ENCODE results near the gene RPUSD3.
"Not testable (repeated sequence)": the region's sequence is repeated elsewhere in the genome, so short reads cannot be mapped to it uniquely, and the experiment has no call there.

The RPUSD3 gene

DNA sequence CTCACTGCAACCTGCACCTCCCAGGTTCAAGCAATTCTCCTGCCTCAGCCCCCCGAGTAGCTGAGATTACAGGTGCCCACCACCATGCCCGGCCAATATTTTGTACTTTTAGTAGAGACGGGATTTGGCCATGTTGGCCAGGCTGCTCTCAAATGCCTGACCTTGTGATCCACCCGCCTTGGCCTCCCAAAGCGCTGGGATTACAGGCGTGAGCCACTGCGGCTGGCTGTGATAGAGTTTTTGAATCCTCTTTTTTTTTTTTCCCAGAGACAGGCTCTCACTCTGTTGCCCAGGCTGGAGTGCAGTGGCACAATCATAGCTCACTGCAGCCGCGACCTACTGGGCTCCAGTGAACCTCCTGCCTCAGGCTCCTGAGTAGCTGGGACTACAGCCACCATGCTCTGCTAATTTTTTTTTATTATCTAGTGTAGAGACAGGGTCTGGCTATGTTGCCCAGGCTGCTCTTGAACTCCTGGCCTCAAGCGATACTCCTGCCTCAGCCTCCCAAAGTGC is 21.4 kb upstream of the RPUSD3 start:
- not testable (repeated sequence) for DNase-seq

DNA sequence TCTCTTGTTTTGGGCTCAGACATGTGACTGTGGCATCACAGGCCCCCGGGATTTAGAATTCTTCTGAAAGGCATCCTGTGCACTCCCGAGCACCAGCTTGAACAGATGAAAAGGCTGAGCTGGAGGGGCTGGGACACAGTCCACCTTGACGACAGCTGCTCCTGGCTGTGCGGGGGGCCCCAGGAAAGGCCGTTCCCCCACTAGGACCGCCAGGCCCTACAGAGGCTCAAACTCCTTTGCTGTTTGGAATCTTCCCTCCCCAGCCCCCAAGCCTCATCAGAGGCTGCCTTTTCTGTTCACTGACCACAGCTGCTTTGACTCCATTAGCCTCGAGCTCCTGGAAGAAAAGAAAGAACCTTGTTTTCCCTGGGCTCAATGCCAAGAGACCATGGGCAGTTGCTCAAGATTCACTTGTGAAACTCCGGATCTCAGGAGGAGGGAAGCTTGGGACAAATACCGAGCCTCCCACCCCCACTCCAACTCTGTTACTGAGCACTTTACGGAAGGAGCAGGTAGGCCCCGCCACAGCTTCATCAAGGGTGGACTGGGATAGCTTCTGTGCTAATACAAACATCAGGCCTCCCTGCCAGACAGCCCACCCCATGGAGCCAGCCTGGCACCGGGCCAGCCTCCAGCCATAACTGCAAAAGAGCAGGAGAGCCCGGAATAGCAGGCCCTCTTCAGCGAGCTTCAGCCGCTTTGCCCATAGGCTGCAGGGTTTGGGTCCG is 20.6 kb upstream of the RPUSD3 start:
- peak; percentile 75 for DNase-seq

DNA sequence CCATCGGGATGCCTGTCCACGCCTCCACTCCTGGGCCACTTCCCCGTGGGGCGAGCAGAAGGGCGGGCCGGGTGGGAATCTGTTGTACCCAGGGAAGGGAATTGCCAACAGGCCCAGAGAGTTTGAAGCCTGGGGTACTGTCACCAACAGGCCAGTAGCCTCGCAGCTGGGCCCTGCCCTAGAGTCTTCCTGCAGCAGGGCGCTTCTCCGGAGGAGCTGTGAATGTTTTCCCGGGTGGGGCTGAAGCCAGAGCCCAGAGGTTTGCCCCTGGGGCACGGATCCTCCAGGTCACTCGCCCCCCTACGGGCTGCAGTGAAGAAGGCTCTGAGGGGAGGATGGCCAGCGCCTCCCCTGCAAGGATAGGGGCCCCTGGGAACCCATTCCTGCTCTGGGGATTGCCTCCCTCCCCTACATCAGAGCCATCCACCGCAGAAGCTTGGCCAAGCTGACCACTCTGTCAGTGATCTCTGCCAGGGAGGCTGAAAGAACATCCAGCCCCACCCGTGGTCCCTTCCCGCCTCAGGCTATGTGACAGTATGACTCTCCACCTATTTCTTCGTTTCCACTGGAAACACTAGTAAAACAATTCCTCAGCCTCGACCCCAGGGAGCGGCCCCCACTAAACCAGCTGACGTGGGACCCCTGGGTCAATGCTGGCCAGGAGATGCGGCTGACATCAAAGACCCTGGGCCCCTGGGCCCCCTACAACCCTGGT is 19.4 kb upstream of the RPUSD3 start:
- no peak for DNase-seq

DNA sequence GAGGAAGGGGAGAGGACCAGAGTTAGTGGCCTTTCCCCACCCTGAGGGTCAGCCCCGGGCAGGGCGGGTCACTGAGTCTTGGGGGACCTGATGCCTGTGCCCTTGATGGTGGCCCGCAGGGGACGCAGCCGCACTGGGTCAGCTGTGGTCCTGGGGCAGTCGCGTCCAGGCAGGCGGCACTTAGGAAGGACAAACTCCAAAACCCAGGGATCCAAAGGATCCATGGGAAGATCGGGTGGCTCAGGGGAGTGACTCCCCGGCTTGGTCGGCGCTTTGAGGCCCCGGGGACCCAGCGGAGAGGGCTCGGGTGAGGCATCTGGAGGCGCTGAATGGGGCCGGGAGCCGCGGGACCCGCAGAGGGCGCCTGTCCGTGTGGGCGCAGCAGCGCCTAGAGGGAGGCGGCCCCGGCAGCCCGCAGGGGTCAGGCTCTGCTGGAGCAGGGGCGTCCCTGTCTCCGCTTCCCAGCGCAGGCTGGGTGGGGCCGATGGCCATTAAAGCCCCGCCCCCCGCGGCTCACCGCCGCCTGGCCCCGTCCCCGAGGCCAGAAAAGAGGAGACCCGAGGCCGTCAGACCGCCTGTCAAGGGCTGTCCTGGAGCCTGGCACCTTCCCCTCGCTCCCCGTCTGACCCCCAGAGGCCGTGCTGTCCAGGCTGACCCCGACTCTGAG is 18.7 kb upstream of the RPUSD3 start:
- peak; percentile 60 for DNase-seq

DNA sequence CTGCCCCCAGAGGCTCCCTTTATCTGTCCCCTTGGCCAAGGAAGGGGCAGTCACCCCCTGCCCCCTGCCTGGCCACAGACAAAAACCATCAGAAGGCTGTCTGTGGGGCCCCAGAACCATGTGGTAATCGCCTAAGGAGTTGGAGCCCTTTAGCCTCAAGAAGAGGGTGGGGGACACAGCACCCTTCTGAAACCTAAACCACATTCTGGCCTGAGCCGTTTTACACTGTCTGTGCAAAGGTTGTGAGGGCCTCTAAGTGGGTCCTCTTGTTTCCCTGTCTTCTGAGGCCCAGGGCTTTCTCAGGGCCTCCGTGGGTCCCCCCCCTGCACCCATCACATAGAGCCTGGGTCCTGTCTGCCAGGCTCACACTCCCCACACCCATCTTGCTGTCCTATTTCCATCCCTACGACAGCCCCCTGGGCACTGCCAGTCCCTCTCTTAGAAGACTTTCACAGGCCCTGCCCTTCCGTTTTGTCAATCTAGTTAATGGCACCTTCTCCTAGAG is 17.9 kb upstream of the RPUSD3 start:
- DNase-seq: no peak

DNA sequence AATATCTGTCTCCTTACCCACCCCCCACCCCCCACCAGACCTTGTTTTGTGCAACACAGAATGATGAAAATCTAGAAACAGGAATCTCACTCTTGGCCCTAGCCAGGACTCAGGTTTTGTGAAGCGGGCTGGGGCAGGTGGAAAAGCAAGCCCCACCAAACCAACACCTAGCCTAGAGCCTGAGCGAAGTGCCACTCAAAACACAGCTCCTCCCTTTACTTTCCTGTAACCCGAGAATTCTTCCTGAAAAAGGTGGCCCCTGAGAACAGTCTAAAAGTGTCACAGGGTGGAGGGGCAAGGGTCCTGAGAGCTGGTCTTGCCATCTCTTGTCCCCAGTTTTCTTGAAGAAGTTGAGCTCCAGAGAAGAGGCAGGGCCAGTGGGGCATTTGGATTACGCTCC is 17.4 kb upstream of the RPUSD3 start:
- no peak for DNase-seq

DNA sequence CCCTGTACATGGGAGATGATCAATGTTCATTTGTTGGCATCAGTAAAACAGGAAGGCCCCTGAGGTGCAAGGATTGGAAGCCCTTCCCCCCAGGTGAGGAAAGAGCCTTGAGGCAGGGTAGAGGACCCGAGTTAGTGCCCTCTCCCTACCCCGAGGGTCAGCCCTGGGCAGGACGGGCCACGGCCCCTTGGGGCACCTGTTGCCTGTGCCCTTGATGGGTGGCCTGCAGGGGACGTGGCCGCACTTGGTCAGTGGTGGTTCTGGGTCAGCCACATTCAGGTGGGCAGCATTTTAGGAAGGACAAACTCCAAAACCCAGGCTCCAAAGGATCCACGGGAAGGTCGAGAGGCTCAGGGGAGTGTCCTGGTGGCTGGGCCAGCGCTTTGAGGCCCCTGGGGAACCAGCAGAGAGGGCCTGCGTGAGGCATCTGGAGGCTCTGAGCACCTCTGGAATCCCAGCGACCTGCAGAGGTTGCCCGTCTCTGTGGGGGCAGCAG is 15.8 kb upstream of the RPUSD3 start:
- no peak for DNase-seq

DNA sequence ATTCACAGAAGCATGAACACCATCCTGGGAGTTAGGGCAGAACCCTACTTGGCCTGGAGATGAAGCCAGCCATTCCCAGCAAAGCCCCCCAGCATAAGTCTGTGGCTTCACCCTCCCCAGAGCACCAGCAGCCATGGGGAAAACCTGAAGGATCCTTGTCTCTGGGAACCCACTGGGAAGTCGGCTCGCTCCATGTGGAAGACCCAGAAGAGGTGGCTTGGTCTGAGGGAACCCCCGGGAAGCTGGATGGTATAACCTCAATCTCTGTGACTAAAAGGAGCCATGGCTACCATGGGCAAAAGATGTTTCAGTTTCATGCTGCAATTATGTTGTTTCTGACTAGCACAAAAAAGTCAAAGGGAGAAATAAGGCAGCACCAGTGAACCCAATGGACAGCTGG is 11.8 kb upstream of the RPUSD3 start:
- no peak for DNase-seq

DNA sequence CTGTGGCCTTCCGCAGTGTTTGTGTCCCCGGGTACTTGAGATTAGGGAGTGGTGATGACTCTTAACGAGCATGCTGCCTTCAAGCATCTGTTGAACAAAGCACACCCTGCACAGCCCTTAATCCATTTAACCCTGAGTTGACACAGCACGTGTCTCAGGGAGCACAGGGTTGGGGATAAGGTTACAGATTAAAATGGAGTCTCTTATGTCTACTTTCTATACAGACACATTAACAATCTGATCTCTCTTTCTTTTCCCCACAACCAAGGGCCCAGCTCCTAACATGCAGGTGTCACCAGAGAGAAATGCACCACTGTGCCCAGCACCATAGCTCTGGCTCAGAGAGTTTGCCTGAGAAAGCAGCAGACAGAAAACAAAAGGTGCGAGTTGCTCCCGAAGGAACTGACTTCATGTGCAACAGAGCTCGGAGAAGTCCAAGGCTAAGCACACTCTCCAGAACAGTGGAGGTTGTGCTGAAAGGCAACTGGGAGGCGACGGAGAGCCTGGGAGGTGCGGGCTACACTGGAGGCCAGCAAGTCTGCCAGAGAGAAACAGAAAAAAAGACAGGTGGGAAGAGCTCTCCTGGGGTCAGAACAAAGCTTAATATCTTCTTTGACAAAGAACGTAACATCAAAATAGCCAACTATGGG is 10.6 kb upstream of the RPUSD3 start:
- not testable (repeated sequence) for DNase-seq

DNA sequence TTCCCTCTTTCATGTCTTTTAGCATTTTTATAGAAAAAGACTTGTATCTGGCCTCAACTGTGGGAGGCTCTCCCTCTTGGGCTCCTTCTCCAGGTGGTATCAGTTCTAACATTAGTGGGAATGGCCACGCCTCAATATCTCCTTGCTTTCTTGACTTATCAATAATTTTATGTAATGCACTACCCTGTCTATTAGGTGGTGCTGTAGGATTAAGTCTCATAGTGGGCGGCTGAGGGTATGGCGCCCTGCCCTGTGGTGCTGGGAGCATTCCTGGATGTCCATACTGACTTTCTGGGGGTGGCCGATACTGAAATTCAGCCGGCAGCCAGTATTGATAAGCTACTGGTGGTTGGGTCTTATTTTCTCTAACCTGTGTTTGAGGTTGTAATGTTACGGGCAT is 8.7 kb upstream of the RPUSD3 start:
- DNase-seq: no peak

DNA sequence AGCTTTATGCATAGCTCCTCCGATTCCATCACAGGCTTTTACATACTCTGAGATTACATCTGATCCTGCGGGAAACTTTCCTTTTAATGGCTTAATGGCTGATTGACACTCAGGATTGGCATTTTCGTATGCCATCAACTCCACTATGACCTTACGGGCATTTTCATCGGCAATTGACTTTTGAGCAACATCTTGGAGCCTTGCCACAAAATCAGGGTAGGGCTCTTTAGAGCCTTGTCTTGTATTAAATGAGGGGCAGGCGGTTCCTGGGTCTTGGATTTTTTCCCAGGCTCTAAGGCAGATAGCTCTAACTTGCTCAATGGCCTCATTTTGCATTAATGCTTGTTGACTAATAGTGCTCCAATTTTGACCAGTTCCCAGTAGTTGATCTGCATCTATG is 8.1 kb upstream of the RPUSD3 start:
- not testable (repeated sequence) for DNase-seq

DNA sequence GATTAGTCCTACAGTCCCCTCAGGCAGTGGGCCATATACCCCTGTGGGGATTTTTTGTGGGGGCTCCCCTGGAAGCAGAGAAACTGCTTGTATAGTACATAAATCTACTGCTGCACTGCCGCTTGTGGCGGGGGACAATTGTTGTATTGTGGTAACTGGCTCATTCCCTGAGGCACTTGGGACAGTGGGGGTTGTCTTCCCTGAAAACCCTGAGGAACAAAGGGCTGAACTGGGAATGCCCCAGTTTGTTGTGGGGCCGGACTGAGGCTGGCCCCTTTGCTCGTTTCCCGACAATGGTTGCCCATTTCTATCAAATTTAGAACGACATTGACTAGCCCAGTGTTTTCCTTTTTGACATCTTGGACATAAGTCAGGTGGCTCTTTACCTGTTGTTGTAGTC is 7.6 kb upstream of the RPUSD3 start:
- DNase-seq: not testable (repeated sequence)

DNA sequence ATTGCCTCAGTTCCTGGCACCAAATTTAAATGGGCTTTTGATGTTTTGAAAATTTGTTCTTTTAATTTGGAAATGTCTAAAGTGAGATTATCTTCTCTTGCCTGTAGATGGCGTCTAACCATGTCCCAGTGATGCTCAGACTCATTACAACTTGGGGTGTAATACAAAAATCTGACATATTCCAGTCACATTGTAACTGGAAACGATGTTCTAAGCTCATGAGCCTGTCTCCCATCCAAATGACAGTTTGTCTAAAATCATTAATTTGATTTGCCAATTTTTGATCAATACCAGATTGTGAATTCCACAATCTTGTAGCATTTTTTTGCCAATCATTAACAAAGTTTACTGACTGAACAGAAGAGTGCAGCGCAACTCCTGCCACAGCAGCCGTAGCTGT is 5.1 kb upstream of the RPUSD3 start:
- peak; percentile 29 for DNase-seq

DNA sequence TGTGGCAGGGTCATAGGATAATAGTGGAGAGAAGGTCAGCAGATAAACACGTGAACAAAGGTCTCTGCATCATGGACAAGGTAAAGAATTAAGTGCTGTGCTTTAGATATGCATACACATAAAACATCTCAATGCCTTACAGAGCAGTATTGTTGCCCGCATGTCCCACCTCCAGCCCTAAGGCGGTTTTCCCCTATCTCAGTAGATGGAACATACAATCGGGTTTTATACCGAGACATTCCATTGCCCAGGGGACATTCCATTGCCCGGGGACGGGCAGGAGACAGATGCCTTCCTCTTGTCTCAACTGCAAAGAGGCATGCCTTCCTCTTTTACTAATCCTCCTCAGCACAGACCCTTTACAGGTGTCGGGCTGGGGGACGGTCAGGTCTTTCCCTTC is 4.1 kb upstream of the RPUSD3 start:
- DNase-seq: not testable (repeated sequence)

DNA sequence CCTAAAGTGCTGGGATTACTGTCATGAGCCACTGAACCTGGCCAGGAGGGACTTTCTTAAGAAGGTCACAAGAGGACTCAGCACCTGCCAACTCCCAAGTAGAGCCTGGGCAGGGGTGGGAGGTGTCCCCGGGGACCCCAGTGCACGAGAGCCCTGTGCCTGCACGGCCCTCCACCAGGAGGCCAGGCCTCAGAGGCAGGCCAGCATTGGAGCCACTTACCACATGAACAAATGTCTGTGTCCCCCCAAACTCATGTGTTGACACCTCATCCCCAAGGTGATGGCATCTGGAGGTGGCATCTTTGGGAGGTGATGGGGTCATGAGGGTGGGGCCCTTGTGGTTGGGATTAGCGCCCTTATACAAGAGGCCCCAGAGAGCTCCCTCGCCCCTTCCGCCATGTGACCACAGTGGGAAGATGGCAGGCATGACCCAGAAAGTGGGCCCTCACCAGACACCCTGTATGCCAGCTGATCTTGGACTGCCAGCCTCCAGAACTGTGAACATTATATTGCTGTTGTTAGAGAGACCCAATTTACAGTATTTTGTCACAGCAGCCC is 3.2 kb upstream of the RPUSD3 start:
- no peak for DNase-seq

DNA sequence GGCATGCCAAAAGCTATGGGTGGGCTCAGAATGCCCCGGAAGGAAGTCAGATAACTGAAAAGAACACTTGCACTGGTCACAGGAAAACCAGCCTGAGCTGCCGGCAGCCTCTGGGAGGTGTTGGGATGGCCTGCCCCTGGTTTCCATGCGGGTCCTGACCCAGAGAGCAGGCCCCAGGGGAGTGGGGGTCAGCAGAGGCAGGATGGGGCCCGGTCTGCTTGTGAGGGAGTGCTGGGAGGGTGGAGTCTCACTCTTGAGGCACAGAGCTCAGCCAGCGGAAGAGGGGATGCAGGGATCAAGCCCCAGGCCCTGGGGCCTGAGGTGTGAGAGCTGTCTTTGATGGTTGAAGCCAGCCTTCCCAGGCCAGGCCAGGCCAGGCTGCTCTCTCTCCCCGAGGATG is 2.4 kb upstream of the RPUSD3 start:
- DNase-seq: no peak

DNA sequence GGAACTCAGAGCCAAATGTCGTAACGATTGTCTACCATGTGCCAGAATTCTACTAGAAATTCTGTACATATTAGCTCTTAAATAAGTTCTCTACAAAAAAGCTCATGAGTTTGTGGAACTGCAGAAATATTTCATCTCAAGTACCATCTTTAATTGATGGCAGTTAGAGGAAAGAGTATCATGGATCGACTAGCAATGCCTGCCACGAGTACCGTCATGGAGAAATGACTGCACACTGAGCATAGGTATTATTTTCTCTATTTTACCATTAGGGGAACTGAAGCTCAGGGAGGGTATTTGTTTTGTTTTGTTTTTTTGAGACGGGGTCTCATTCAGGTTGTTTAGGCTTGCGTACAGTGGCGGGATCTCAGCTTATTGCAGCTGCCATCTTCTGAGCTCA is 2.8 kb downstream of the RPUSD3 start:
- no peak for DNase-seq

DNA sequence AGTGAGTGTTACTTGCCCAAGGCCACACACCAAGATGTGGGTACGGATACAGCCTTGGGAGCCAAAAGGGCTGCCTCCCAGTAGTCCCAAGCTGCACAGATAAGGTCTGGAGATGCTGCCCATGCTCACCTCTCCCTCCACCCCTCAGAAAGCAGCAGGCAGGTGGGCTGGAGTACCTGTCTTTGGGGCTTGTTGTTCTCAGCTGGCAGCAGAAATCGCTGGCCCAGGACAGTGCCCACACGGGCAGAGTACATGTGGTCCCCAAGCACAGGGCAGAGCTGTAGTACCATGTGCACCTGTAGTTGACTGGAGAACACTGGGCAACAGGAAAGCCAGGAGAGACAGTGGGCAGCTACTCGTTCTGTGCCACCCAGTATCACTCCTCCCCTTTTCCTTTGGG is 5.0 kb downstream of the RPUSD3 start:
- no peak for DNase-seq

DNA sequence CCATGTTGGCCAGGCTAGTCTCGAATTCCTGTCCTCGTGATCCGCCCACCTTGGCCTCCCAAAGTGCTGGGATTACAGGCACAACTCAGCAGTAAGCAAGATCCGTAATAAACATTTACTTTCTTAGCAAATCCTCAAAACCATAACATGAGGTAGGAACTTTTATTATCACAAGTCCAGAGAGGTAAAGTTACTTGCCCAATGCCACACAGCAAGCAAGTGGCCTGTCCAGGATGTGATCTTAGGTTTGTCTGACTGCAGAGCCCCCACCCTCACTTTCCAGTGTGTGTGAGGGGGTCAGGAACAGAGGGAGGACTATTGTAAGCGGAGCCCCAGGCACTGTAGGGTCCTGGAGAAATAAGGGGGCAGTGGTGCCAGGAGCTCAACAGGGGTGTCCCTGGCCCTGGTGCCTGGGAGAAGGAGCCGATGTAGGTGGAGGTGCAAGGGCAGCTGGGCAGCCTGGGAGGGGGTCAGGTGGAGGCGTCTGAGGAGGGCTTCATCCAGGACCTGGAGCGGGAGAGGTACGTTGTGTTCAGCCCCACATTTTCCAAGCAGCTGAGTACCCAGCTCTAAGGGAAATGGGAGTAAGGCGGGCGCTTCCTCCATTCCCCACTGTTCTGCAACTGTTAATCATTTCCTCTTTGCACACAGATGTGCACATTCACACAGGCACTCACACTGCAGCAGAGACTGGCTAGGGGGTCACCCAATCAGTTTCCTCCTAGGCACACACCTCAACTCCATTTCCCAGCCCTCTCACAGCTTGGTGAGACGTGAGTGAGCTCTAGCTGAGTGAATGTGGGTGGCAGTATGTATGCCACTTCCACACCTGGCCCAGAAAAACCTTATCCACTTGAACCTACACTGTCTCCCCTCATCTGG is 5.9 kb downstream of the RPUSD3 start:
- DNase-seq: no peak

DNA sequence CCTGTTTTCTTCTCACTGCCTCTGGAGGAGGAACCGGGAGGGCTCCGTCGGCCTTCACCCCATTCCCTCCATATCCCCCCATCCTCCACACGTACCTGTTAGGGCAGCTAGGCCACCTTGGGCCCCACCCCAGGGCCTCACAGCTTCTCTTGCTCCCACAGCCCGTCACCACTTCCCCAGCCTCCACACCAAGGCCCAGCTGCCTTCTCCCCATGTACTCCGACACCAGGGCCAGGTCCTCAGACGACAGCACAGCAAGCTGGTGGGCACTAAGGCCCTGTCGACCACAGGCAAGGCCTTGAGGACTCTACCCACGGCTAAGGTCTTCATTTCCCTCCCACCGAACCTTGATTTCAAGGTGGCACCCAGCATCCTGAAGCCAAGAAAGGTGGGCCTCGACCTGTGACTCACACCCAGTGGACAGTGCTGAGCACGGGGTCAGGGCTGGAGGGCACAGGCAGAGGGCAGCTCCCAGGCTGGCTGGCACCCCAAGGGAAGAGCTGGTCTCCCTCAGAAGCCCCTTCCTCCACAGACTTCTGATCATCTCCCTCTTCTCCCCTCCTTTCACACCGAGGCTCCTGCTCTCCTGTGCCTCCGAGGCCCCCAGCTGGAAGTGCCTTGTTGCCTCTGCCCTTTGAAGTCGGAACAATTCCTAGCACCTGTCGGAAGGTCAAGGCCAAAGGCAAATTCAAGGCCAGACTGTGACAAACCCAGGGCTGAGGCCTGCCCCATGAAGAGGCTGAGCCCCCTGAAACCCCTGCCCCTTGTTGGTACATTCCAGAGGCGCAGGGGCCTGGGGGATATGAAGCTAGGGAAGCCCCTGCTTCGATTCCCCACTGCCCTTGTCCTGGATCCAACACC is 9.1 kb downstream of the RPUSD3 start:
- no peak for DNase-seq

DNA sequence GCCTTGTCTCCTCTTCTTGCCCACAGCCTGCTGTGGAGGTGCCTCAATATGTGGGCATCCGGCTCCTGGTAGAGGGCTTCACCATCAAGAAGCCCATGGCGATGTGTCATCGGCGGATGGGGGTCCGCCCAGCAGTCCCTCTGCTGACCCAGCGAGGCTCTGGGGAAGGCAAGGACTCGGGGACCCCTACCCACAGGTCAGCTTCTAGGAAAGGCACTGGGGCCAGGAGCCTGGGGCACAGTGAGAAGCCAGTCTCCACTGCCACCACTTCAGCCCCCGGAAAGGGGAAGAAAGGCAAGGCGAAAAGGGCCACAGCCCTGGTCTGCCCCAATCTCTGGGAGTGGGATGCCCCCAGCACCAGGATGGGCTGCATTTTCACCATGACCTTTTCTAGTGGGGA is 10.7 kb downstream of the RPUSD3 start:
- DNase-seq: no peak
